Measurements from ENCODE around the gene TMEM217. TPM values are rescaled to one million over a fixed set of nuclear protein-coding genes. Genes with fewer than 3 reads are reported as not detected.

The TMEM217 gene
- total and polyA plus RNA-seq, 2 of the 8 experiments (the other 6 are each of a cell fraction or from before 2014, with no cell fraction given), result 0.60 to 1.1 TPM

DNA sequence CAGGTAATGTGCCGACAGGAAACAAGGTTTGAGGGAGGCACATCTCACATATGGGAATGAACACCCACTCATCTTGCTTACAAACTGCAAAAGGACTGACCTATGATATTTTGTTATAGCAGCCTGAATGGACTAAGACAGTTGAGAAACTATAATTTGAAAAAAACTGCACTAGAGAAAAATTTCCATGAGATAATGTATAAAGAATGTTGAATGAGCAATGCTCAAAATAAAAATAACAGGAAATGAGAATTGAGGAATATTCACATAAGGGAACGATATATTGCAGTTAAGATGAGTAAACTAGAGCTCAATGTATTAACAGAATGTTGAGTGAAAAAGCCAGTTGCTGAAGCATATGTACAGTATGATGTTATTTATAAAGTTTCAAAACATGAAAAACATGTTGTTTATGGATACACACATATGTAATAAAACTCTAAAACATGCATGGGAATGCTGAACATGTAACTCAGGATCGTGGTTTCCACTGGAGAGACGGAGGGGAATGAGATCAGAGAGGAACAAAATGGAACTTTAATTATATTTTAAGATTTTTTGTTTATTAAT lies 6.6 kb downstream of the TMEM217 start (continued):
- TF ChIP-seq EP300 (IDR thresholded peaks at IDR 0.05; ENCODE audit: borderline replicate concordance in 1 of 2, low read depth in 2 of 2, low read length in 2 of 2), result no peak
